ENCODE data around the gene CDKN1C.

CDKN1C gene

GRCh38 chr11:2867142-2867541 lies 18.4 kb downstream of the CDKN1C start:
- DNase-seq: no peak

DNA sequence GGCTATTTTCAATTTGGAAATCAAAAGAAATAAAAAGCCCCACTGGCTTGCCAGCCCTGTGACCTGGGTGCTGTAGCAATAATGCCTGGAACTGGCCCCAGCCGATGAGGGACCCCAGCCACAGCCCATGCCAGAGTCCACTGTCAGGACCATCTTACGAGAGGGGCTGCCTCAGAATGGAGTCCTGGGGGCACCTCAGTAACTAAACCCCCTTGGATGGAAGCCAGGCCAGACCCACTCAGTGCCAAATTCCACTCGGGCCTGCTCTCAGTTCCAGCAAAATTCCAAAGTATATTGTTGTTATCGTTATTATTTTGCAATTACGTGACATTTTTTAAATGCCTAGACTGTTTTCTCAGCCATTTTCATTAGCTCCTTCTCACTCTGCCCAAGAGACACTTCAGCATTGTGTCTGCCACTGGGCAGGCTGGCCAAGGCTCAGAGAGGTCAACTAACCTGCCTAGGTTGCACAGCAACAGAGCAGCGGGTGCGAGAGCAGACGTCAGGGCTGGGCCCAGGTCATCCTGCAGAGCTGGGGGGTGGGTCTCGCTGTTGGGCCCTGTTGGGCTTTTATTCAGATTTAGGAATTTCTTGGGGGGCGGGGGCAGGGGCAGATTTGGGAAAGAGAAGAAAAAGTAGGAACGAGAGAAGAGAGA lies 19.5 kb downstream of the CDKN1C start:
- no peak for DNase-seq

DNA sequence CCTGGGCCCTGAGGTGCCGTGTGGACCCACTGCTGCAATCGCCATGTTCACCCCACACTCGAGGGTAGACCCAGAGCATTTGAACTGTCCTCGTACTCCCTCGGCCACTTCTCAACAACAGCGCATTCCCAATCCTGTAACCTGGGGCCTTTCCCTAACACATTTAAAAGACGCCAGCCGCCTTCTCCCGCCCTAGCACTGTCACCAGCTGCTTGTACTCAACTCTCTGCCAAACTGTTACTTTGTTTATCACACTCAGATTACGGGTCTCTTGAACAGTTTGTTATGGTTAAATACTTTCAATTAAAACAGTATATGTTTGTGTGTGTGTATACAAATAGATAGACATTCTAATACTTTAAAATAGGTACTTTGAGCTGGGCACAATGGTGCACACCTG lies 20.7 kb downstream of the CDKN1C start:
- DNase-seq: no peak

- no peak for DNase-seq
These were observed 22.3 kb downstream of the CDKN1C start for GRCh38 chr11:2863276-2863618.

GRCh38 chr11:2862395-2863275 lies 22.9 kb downstream of the CDKN1C start:
- DNase-seq: no peak

DNA sequence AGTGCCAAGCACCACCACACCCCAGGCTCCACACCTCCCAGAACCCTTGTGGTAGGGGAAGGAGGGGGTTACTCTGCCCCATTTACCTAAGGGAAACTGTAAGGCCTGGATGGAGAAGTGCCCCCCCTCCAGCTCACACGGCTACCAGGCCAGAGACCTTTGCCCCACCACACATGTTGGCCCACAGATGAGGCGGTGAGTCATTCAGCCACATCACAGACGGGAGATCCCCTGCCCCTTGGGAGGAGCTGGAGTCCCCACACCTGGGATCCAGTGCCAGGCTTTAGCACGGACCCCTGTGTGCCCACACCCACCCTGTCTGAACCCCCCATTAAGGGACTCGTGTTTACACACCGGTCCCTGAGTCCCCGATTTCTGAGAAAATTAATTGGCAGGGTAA lies 24.9 kb downstream of the CDKN1C start:
- DNase-seq: no peak

DNA sequence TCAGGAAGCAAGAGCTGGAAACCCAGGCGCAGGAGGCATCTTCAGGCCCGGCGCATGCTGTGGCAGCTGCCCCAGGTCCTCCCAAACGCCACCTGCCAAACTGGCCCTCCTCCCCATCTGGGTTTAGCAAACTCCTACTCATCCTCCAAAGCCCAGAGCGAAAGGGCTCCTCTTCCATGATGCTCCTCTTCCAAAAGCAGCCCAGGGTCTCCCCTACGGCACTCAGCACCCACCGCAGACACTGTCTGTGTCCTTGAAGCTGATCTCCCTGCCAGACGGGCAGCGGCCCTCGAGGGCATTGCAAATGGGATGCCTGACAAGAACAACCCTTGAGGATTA lies 25.9 kb downstream of the CDKN1C start:
- DNase-seq: no peak

DNA sequence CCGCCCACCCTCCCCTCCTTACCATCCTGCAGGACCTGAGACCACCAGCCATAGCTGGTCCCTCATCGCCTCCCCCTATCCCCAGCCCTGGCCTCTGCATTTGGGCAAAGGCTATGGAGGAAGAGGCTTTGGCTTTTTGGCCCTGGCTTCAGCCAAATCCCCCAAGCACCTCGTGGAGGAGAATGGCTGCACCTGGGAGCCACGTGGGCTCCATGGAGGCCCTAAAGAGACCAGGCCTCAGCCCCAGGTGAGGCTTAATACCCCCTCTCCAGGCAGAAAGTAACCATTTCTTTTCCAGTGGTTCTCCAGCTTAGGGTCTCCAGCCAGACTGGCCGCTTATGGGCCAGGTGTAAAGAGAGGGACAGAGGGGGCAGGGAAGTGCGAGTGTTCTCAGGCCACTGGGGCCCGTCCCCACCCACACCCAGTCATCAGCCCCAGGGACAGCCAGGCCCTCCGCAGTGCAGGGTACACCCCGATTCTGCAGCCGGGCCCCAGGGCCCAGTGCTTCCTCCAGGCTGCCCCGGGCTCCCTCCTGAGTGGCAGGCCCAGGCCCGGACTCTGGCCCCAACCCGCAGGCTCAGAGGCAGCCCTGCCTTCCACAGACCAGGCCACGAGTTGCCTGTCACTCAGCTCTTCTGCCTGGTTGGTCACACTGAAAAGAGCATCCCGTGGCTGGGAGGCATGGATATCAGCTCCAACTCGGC lies 26.4 kb downstream of the CDKN1C start:
- no peak for DNase-seq

DNA sequence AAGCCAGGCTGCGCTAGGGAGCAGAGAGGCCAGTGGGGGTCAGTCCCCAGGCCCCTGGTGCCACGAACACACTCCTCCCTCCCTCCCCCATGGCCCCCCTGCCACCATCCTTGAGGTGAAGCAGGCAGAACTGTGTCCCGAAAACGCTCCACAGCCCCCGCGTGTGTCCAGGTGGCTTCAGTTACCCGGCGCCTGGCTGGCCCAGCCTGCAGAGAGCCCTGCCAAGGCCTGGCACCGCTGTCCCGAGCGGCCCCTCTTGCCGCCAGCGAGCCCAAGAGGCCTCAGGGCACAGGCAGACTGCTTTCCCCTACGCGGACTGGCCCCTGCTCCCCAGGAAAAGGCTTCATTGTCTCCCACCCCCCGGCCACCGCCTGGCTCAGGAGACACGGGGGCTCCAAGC lies 27.7 kb downstream of the CDKN1C start:
- no peak for DNase-seq

- no peak for DNase-seq
These were observed 28.3 kb downstream of the CDKN1C start for GRCh38 chr11:2857276-2857675.

DNA sequence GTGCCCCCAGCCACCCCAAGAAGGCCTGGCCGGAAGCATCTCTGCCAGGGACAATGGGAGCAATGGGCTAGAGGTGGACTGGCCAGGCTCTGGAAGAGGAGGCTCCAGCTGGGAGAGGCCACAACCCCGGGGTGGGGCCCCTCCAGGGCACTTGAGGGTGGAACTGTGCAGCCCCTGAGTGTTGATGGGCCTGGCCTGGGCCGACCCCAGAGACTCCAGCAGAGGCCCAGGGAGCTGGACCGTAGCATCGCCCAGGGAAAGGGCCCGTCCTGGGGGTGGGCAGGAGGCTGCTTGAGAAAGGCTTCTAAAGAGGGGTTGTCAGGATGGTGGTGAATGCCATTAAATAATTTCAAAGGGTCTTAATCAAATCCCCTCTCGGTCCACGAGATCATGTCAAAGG lies 30.4 kb downstream of the CDKN1C start:
- no peak for DNase-seq

DNA sequence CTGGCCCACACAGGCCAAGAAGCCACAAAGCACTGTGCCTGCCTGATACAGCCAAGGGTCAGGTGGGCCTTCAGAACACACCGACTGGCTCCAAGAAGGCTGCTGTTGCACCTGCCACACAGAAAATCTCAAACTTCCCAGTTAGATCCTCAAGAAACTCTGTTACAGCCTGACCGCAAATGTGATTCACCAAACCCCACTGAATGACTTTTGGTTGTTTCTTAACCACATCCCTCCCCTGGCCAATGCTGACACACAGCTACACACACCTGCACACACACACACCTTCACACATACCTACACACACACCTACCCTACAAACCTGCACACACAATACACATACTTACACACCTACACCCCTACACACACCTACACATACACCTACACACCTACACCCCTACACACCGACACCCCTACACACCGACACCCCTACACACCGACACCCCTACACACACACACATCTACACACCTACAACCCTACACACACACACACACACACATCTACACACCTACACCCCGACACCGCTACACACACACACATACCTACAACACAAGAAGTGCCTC lies 31.5 kb downstream of the CDKN1C start:
- no peak for DNase-seq

GRCh38 chr11:2853401-2853800 lies 32.2 kb downstream of the CDKN1C start:
- no peak for DNase-seq

DNA sequence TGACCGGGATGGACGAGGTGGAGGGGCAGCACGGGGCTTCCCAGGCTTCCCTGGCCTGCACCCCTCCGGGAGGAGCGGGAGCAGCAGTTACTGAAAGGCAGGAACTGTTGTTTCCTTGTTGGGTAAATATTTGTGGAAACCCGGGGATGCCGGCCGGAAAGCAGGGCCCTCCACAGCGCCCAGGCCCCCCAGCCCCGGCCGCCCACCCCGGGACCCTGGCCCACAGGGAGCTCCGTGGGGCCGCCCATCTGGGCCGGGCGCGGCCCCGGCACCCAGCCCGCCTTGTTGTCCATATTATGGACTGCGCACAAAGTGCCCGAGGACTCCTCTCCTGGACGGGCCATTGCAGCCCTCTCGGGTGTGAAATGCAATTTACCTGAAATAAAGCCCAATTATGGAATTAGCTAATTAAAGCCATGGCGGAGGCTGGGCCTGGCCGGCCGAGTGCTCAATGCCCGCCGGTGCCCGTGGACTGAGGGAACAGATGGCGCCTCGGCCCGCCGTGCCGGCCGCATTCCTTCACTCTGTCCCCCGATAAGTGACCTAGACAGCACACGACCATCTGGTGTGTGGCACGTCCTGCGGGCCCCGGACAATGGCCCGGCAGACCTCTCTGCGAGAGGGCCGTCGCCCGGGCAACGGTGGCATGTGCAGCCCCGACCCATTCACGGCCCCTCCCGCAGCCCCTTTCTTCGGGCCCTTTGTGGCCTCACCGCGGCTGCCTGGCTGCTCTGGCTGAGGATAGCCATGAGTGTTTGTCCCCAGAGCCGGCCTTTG lies 35.4 kb downstream of the CDKN1C start:
- DNase-seq: no peak

DNA sequence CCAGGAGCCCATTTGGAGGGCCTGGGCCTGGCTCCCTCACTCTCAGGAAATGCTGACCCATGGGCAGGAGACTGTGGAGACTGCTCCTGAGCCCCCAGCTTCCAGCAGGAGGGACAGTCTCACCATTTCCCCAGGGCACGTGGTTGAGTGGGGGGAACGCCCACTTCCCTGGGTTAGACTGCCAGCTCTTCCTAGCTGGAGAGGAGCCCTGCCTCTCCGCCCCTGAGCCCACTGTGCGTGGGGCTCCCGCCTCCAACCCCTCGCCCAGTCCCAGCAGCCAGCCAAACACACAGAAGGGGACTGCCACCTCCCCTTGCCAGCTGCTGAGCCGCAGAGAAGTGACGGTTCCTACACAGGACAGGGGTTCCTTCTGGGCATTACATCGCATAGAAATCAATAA lies 37.1 kb downstream of the CDKN1C start:
- no peak for DNase-seq

DNA sequence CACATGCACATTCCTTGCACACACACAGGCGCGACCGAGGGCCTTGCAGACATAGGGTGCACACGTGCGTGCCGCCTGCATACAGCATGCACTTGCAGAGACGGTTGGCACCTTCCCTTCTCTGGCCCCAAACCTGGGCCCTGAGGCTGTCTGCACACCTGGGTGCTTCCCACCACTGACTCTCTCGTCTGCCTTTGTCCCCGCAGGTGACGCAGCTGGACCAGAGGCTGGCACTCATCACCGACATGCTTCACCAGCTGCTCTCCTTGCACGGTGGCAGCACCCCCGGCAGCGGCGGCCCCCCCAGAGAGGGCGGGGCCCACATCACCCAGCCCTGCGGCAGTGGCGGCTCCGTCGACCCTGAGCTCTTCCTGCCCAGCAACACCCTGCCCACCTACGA lies 38.0 kb downstream of the CDKN1C start:
- peak; percentile 47 for DNase-seq

GRCh38 chr11:2846470-2846869 lies 39.1 kb downstream of the CDKN1C start:
- DNase-seq: no peak

DNA sequence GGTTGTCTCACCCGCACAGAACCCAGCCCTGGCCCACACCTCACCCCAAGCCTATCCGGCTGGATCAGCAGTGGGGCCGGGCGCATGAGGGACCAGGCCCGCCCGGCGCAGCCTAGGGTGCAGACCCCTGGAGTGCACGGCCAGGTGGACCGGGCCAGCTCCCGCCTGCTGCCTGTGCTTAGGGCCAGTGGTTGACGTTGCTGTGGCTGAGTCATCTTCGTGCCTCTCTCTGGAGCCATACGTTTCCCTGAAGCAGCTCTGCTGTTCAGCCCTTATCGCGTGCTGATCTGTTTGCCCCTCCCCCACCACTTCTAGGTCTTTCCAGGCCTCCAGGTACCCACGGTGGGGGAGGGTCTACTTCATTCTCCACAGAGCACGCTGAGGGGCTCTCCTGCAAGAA lies 39.5 kb downstream of the CDKN1C start:
- no peak for DNase-seq

DNA sequence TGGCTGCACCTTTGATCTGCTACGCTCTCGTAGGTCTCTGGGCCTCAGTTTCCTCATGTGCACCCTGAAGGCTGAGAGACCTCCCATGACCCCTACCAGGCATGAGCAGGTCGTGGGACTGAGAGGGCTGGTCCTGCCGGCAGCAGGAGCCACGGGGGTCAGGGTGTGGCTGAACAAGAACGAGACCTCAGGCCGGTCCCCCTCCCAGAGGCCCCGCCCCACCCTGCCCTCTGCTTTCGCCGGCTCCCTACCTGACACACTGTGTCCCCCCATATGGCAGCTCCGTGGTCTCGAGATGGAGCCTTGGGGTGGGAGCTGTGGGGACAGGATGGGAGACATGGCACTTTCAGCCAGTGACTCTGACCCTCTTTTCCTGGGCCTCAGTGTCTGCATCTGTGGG lies 40.6 kb downstream of the CDKN1C start:
- DNase-seq: no peak

GRCh38 chr11:2844116-2844842 lies 41.3 kb downstream of the CDKN1C start:
- peak; percentile 36 for DNase-seq

- no peak for DNase-seq
These were observed 42.0 kb downstream of the CDKN1C start for GRCh38 chr11:2843551-2843950.

GRCh38 chr11:2842876-2843275 lies 42.7 kb downstream of the CDKN1C start:
- no peak for DNase-seq

All from DMS79 treated with DMSO at 0.1 percent for 48 hours (cell line).